DMS114 treated with DMSO at 0.1 percent for 48 hours (cell line): ENCODE results near the gene PCNX1.

Source experiments
- DNase-seq: peaks from one replicate; lab custom pipeline; 2025; ENCODE audit not compliant: unreplicated experiment; lab: John Stamatoyannopoulos, UW

PCNX1 gene

GRCh38 chr14:70888681-70889175 is 18.5 kb upstream of the PCNX1 start:
- DNase-seq = no peak

- no peak for DNase-seq
Measured at GRCh38 chr14:70889555-70889954, 17.7 kb upstream of the PCNX1 start.

- no peak for DNase-seq
Measured at GRCh38 chr14:70890826-70891659, 16.2 kb upstream of the PCNX1 start.

- no peak for DNase-seq
Measured at GRCh38 chr14:70891737-70892136, 15.5 kb upstream of the PCNX1 start.

GRCh38 chr14:70893062-70893845 is 14.0 kb upstream of the PCNX1 start:
- no peak for DNase-seq

GRCh38 chr14:70893858-70894291 is 13.4 kb upstream of the PCNX1 start:
- DNase-seq = no peak

GRCh38 chr14:70894868-70895267 is 12.4 kb upstream of the PCNX1 start:
- DNase-seq = no peak

GRCh38 chr14:70896317-70896716 is 10.9 kb upstream of the PCNX1 start:
- no peak for DNase-seq

- no peak for DNase-seq
Measured at GRCh38 chr14:70896981-70897380, 10.3 kb upstream of the PCNX1 start.

GRCh38 chr14:70897464-70897863 is 9.8 kb upstream of the PCNX1 start:
- DNase-seq = no peak

- DNase-seq = no peak
Measured at GRCh38 chr14:70898111-70898745, 9.0 kb upstream of the PCNX1 start.

- DNase-seq = no peak
Measured at GRCh38 chr14:70901269-70901668, 6.0 kb upstream of the PCNX1 start.

- DNase-seq = no peak
Measured at GRCh38 chr14:70902184-70902583, 5.1 kb upstream of the PCNX1 start.

GRCh38 chr14:70904373-70904772 is 2.9 kb upstream of the PCNX1 start:
- DNase-seq = no peak

- no peak for DNase-seq
Measured at GRCh38 chr14:70905301-70905700, 2.0 kb upstream of the PCNX1 start.

- no peak for DNase-seq
Measured at GRCh38 chr14:70906793-70907175, 475 bp upstream of the PCNX1 start.

- DNase-seq = no peak
Measured at GRCh38 chr14:70907996-70908934, 1.0 kb downstream of the PCNX1 start.

GRCh38 chr14:70908935-70909641 is 1.8 kb downstream of the PCNX1 start:
- DNase-seq = no peak

- DNase-seq = peak; percentile 11
Measured at GRCh38 chr14:70909733-70910614, 2.7 kb downstream of the PCNX1 start.
